ENCODE results near the gene VWA8.

Gene VWA8

DNA sequence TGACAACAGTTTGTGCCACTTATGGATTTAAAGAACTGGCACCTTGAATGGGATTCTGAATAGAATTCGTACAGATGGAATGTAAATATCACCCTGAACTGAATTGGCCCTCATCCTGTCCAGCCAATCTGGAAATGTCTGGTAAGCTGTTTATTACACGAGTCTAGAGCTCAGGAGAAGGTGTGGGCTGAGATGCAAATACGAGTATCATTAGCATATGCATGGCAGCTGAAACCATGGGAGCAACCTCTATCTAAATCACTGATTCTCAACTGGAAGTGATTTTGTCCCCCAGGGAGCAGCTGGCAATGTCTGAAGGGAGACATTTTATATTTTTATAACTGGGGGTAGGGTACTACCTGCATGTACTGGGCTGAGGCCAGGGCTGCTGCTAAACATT is 15.6 kb upstream of the VWA8 start:
- no peaks in the 10 kb centered on the region for H3K9me2 ChIP-seq (replicated peaks; ENCODE audit: insufficient read depth, low read length)
- no peaks in the 10 kb centered on the region for H3F3A ChIP-seq (ENCODE audit: insufficient read depth, low read length)
- peaks cover 9% of the 10 kb centered on the region for H3K4me1 ChIP-seq (ENCODE audit: low read length)
- H2AFZ ChIP-seq (ENCODE audit: low read length), result no peak overlapping the region
- H3K9ac ChIP-seq (ENCODE audit: low read length), result no peak overlapping the region
- H3K4me2 ChIP-seq (ENCODE audit: low read depth, low read length), result no peak overlapping the region
- H3K27me3 ChIP-seq (replicated peaks; ENCODE audit: insufficient read depth, low read length), result no peaks in the 10 kb centered on the region
- H3K9me3 ChIP-seq (replicated peaks; ENCODE audit: insufficient read depth, low read length), result no peaks in the 10 kb centered on the region
- no peaks in the 10 kb centered on the region for H4K20me1 ChIP-seq (ENCODE audit: insufficient read depth, low read length)
- no peak overlapping the region for H3K4me3 ChIP-seq (ENCODE audit: low read length)
- H3K36me3 ChIP-seq (replicated peaks; ENCODE audit: insufficient read depth, low read length), result no peaks in the 10 kb centered on the region
- no peaks in the 10 kb centered on the region for H3K79me2 ChIP-seq (ENCODE audit: low read length)
- no peak for DNase-seq
- no peak for TF ChIP-seq EZH2phosphoT487 (IDR thresholded peaks at IDR 0.05; ENCODE audit: low read length)
- H3K27ac ChIP-seq (ENCODE audit: low read length), result no peak overlapping the region

DNA sequence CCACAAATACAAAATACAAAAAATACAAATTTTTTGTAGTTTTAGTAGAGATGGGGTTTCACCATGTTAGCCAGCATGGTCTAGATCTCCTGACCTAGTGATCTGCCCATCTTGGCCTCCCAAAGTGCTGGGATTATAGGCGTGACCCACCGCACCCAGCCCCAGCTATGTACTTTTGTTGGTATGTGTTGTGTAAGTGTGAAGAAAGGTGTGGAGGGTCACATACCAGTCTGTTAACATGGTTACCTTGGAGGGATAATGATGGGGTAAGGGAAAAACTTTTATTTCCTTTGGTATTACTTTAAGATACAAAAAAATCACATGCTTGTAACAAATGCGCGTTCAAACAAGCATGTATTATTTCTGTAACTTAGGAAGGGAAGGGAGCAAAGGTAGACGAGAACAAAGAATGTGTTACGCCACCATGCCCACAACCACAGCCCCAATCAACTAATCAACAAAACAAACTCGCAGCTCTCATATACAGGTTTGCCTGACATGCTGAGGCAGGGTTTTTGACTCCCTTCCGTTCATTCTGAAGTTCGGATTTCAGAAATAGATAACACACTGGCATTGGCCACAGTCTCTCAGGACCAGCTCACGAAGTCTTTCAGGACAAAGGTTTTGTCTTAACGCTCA is 13.5 kb upstream of the VWA8 start:
- TF ChIP-seq EZH2phosphoT487 (IDR thresholded peaks at IDR 0.05; ENCODE audit: low read length) (no peak), EZH2 (optimal IDR thresholded peaks at IDR 0.05; ENCODE audit: low read depth, low read length) (no peak)
- TF ChIP-seq, protein P1, sequence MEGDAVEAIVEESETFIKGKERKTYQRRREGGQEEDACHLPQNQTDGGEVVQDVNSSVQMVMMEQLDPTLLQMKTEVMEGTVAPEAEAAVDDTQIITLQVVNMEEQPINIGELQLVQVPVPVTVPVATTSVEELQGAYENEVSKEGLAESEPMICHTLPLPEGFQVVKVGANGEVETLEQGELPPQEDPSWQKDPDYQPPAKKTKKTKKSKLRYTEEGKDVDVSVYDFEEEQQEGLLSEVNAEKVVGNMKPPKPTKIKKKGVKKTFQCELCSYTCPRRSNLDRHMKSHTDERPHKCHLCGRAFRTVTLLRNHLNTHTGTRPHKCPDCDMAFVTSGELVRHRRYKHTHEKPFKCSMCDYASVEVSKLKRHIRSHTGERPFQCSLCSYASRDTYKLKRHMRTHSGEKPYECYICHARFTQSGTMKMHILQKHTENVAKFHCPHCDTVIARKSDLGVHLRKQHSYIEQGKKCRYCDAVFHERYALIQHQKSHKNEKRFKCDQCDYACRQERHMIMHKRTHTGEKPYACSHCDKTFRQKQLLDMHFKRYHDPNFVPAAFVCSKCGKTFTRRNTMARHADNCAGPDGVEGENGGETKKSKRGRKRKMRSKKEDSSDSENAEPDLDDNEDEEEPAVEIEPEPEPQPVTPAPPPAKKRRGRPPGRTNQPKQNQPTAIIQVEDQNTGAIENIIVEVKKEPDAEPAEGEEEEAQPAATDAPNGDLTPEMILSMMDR (IDR thresholded peaks at IDR 0.05; ENCODE audit: low read length), result no peak
- no peak overlapping the region for H3K9ac ChIP-seq (ENCODE audit: low read length)
- no peak overlapping the region for H2AFZ ChIP-seq (ENCODE audit: low read length)
- H4K20me1 ChIP-seq (ENCODE audit: insufficient read depth, low read length), result no peaks in the 10 kb centered on the region
- no peak overlapping the region for H3K4me2 ChIP-seq (ENCODE audit: low read depth, low read length)
- DNase-seq, result no peak
- H3K79me2 ChIP-seq (ENCODE audit: low read length), result no peaks in the 10 kb centered on the region
- H3K27me3 ChIP-seq (replicated peaks; ENCODE audit: insufficient read depth, low read length), result no peaks in the 10 kb centered on the region
- H3F3A ChIP-seq (ENCODE audit: insufficient read depth, low read length), result no peaks in the 10 kb centered on the region
- H3K27ac ChIP-seq (ENCODE audit: low read length), result no peak overlapping the region
- H3K9me3 ChIP-seq (replicated peaks; ENCODE audit: insufficient read depth, low read length), result no peaks in the 10 kb centered on the region
- no peaks in the 10 kb centered on the region for H3K9me2 ChIP-seq (replicated peaks; ENCODE audit: insufficient read depth, low read length)
- peaks cover 9% of the 10 kb centered on the region for H3K4me1 ChIP-seq (ENCODE audit: low read length)
- H3K36me3 ChIP-seq (replicated peaks; ENCODE audit: insufficient read depth, low read length), result no peaks in the 10 kb centered on the region
- no peak overlapping the region for H3K4me3 ChIP-seq (ENCODE audit: low read length)

DNA sequence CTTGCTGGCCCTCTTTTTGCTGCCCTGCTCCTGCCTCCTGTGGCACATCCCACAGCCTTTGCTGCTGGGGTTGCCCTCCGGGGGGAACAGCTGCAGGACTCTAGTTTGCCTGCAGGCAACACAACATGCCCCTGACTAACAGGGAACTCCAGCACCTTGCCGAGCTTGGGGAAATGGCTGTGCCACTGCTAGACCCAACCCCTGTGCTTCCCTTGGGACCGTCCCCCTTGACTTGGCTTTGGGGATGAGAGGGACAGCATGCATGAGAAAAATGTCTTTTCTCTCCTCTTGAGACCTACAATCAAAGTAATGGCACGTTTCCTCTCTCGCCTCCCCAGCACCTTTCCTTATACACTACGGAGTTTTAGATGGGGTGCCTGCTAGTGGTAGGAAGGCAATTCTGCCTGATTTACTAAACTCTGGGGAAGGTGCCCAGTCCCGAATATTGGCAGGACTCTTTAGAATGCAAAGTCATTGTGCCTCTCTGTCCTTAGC is 12.4 kb upstream of the VWA8 start:
- Histone ChIP-seq H3K79me2 (ENCODE audit: low read length) (no peaks in the 10 kb centered on the region), H3K27ac (ENCODE audit: low read length) (no peak overlapping the region), H3K9me2 (replicated peaks; ENCODE audit: insufficient read depth, low read length) (no peaks in the 10 kb centered on the region), H3F3A (ENCODE audit: insufficient read depth, low read length) (no peaks in the 10 kb centered on the region), H3K9me3 (replicated peaks; ENCODE audit: insufficient read depth, low read length) (no peaks in the 10 kb centered on the region), H3K27me3 (replicated peaks; ENCODE audit: insufficient read depth, low read length) (no peaks in the 10 kb centered on the region), H3K9ac (ENCODE audit: low read length) (no peak overlapping the region), H3K4me2 (ENCODE audit: low read depth, low read length) (no peak overlapping the region), H3K36me3 (replicated peaks; ENCODE audit: insufficient read depth, low read length) (no peaks in the 10 kb centered on the region), H3K4me3 (ENCODE audit: low read length) (no peak overlapping the region), H2AFZ (ENCODE audit: low read length) (no peak overlapping the region), H4K20me1 (ENCODE audit: insufficient read depth, low read length) (no peaks in the 10 kb centered on the region), H3K4me1 (ENCODE audit: low read length) (peaks cover 8% of the 10 kb centered on the region)
- TF ChIP-seq EZH2phosphoT487 (IDR thresholded peaks at IDR 0.05; ENCODE audit: low read length) (no peak), EZH2 (optimal IDR thresholded peaks at IDR 0.05; ENCODE audit: low read depth, low read length) (no peak)
- TF ChIP-seq, protein P1 (IDR thresholded peaks at IDR 0.05; ENCODE audit: low read length), result no peak
- DNase-seq, result no peak

DNA sequence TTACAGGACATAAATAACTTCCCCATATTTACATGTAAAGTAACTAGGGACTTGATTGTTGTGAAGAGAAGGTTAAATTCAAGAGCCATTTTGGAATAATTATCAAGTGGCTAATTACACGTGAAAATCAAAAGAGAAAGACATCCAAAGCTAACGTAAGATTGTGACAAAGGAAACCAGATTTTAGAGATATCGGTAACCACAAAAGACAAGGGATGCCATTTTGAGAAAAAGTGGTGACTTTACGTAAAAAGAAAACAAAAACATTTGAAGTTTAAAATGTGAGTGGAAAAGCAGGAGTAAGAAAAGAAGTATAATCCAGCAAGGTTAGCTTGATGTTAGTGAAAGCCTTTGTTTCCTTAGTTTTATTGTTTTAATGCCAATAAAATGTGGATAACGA is 10.9 kb upstream of the VWA8 start:
- H3K4me3 ChIP-seq (ENCODE audit: low read length), result no peak overlapping the region
- H2AFZ ChIP-seq (ENCODE audit: low read length), result no peak overlapping the region

More for the DNA sequence above, 10.9 kb upstream of the VWA8 start:
- Histone ChIP-seq H3K9me2 (replicated peaks; ENCODE audit: insufficient read depth, low read length) (no peaks in the 10 kb centered on the region), H3K9ac (ENCODE audit: low read length) (no peak overlapping the region), H3K79me2 (ENCODE audit: low read length) (no peaks in the 10 kb centered on the region), H3K4me2 (ENCODE audit: low read depth, low read length) (no peak overlapping the region), H3K36me3 (replicated peaks; ENCODE audit: insufficient read depth, low read length) (no peaks in the 10 kb centered on the region), H3K27ac (ENCODE audit: low read length) (no peak overlapping the region), H3K27me3 (replicated peaks; ENCODE audit: insufficient read depth, low read length) (no peaks in the 10 kb centered on the region), H3F3A (ENCODE audit: insufficient read depth, low read length) (no peaks in the 10 kb centered on the region), H3K4me1 (ENCODE audit: low read length) (no peaks in the 10 kb centered on the region), H3K9me3 (replicated peaks; ENCODE audit: insufficient read depth, low read length) (no peaks in the 10 kb centered on the region), H4K20me1 (ENCODE audit: insufficient read depth, low read length) (no peaks in the 10 kb centered on the region)
- TF ChIP-seq EZH2phosphoT487 (IDR thresholded peaks at IDR 0.05; ENCODE audit: low read length) (no peak), EZH2 (optimal IDR thresholded peaks at IDR 0.05; ENCODE audit: low read depth, low read length) (no peak)
- TF ChIP-seq, protein P1 (IDR thresholded peaks at IDR 0.05; ENCODE audit: low read length), result no peak
- DNase-seq, result no peak
